MCF 10A (cell line): ENCODE measurements around the gene KDM2A. TPM values are rescaled to one million over a fixed set of nuclear protein-coding genes. Genes with fewer than 3 reads are reported as not detected.

Experiments
- BruUV-seq: library from RNA; stranded (reverse); fragments of 400-500 nt; replicated peaks from 2 replicates; lab custom pipeline; 2021; lab: Mats Ljungman, UMichigan
- CTCF ChIA-PET: fragments of 300-600 bp; sonication (Branson Sonifier 250); formaldehyde crosslinking; extraction: SDS; loops from one replicate; lab custom pipeline; 2021; ENCODE audit warnings: antibody characterized with exemption, inconsistent platforms; lab: Yijun Ruan, JAX
- POLR2A ChIA-PET: fragments of 300-600, 350-650 bp; sonication (Branson Sonifier 250); formaldehyde crosslinking; extraction: SDS; loops from one replicate; lab custom pipeline; 2020; ENCODE audit warnings: antibody characterized with exemption, inconsistent platforms; lab: Yijun Ruan, JAX
- DNase-seq: peaks from one replicate; pipeline ENCODE4 v3.0.0-alpha.2; 2018; ENCODE audit not compliant: unreplicated experiment
- H3K27ac Mint-ChIP-seq: one replicate; pipeline ENCODE4 v1.8.0; 2022; ENCODE audit warnings: mild to moderate bottlenecking, low read depth, mixed read lengths; ENCODE audit not compliant: unreplicated experiment
- H3K27me3 Mint-ChIP-seq: one replicate; pipeline ENCODE4 v1.8.0; 2022; ENCODE audit warnings: mixed read lengths; ENCODE audit not compliant: insufficient read depth, unreplicated experiment
- H3K36me3 Mint-ChIP-seq: one replicate; pipeline ENCODE4 v1.8.0; 2022; ENCODE audit warnings: mild to moderate bottlenecking, moderate library complexity, mixed read lengths; ENCODE audit not compliant: insufficient read depth, unreplicated experiment
- H3K4me1 Mint-ChIP-seq: one replicate; pipeline ENCODE4 v1.8.0; 2022; ENCODE audit warnings: mixed read lengths; ENCODE audit not compliant: insufficient read depth, unreplicated experiment
- H3K4me3 Mint-ChIP-seq: one replicate; pipeline ENCODE4 v1.8.0; 2022; ENCODE audit warnings: mild to moderate bottlenecking, moderate library complexity, mixed read lengths; ENCODE audit not compliant: unreplicated experiment
- H3K9me3 Mint-ChIP-seq: one replicate; pipeline ENCODE4 v1.8.0; 2022; ENCODE audit warnings: mixed read lengths; ENCODE audit not compliant: unreplicated experiment
- intact Hi-C: fragments of 100-400 bp; cut with micrococcal nuclease; formaldehyde crosslinking; loops from 2 replicates; pipeline ENCODE4 v1.14.1; 2022
- total RNA-seq: library from RNA; stranded (reverse); gene quantifications from 2 replicates; pipeline ENCODE4 v1.2.3, GENCODE V29; 2022
- TF ChIP-seq, protein P1 (sequence below): fragments of 200-600 bp; IDR thresholded peaks from one replicate; pipeline ENCODE4 v1.8.0; 2022; ENCODE audit warnings: antibody characterized with exemption, mild to moderate bottlenecking; ENCODE audit not compliant: unreplicated experiment

The KDM2A gene
- total RNA-seq, 1 experiment from 2014 or later: 63.8 TPM

DNA sequence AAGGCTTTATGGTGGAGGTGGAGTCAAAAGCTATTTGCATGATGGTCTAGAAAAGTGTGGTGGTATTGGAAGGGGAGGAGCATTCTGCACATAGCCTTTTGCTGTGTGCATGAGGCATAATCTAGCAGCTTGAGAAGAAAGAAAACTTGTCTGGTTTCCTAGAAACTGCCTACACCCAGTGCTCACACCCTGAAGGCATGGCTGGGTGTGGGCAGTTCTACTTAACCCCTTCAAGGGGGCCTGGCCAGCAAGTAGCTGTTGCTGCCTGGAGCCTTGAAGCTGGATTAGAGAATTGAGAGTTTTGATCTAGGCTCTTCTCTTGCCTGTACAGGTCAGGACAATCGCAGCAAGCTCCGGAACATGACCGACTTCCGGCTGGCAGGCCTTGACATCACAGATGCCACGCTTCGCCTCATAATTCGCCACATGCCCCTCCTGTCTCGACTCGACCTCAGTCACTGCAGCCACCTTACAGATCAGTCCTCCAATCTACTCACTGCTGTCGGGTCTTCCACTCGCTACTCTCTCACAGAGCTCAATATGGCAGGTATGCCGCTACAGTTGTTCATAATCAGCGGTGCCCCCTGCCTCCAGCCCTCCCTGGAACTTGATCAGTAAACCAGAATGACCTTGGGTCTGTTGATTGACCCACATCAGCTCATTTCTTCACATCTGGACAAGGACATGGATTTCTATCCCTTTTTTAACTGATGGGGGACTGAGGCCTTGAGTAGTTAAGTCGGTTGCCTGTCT, 135.0 kb downstream of the KDM2A start:
- Mint-ChIP-seq H3K27ac (peak overlapping the region; percentile 37), H3K27me3 (no peaks in the 10 kb centered on the region), H3K36me3 (peaks cover 91% of the 10 kb centered on the region), H3K9me3 (no peaks in the 10 kb centered on the region), H3K4me3 (no peak overlapping the region), H3K4me1 (peaks cover 5% of the 10 kb centered on the region)
- TF ChIP-seq, protein P1, sequence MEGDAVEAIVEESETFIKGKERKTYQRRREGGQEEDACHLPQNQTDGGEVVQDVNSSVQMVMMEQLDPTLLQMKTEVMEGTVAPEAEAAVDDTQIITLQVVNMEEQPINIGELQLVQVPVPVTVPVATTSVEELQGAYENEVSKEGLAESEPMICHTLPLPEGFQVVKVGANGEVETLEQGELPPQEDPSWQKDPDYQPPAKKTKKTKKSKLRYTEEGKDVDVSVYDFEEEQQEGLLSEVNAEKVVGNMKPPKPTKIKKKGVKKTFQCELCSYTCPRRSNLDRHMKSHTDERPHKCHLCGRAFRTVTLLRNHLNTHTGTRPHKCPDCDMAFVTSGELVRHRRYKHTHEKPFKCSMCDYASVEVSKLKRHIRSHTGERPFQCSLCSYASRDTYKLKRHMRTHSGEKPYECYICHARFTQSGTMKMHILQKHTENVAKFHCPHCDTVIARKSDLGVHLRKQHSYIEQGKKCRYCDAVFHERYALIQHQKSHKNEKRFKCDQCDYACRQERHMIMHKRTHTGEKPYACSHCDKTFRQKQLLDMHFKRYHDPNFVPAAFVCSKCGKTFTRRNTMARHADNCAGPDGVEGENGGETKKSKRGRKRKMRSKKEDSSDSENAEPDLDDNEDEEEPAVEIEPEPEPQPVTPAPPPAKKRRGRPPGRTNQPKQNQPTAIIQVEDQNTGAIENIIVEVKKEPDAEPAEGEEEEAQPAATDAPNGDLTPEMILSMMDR: no peak
- DNase-seq: no peak
- no TSS peak for BruUV-seq
- intact Hi-C loops: no loop called here
- ChIA-PET POLR2A (interaction anchor here (0.7 to 2.5 kb wide), 6 partner anchors 9 to 151 kb away, joined by 3 to 19 read pairs (median 3); no protein-coding TSS in a partner anchor), CTCF (interaction anchor here (0.6 to 4.1 kb wide), 7 partner anchors 9 to 200 kb away, joined by 3 to 43 read pairs (median 5); no protein-coding TSS in a partner anchor)

DNA sequence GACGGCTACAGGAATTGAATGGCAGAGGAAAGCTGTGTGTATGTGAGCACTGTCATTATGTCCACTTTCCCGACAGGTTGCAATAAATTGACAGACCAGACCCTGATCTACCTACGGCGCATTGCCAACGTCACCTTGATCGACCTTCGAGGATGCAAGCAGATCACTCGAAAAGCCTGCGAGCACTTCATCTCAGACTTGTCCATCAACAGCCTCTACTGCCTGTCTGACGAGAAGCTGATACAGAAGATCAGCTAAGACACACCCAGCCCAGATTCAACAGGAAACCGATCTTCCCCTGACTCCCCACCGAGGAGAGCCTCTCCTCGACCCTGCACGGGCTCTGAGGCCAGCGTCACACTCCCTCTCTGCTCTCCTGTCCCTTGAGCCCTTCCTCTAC, 135.7 kb downstream of the KDM2A start:
- H3K9me3 Mint-ChIP-seq: no peaks in the 10 kb centered on the region
- DNase-seq: no peak
- intact Hi-C loops: no loop called here
- TF ChIP-seq, protein P1: no peak
- no peak overlapping the region for H3K27ac Mint-ChIP-seq
- H3K4me3 Mint-ChIP-seq: no peak overlapping the region
- H3K27me3 Mint-ChIP-seq: no peaks in the 10 kb centered on the region
- POLR2A ChIA-PET: interaction anchor here (1.1 to 2.5 kb wide), 2 partner anchors 14 to 63 kb away, joined by 3 to 19 read pairs; no protein-coding TSS in a partner anchor
- peaks cover 5% of the 10 kb centered on the region for H3K4me1 Mint-ChIP-seq
- H3K36me3 Mint-ChIP-seq: peaks cover 91% of the 10 kb centered on the region
- no TSS peak for BruUV-seq
- CTCF ChIA-PET: interaction anchor here (0.8 to 4.1 kb wide), 5 partner anchors 8 to 201 kb away, joined by 3 to 43 read pairs (median 5); no protein-coding TSS in a partner anchor

DNA sequence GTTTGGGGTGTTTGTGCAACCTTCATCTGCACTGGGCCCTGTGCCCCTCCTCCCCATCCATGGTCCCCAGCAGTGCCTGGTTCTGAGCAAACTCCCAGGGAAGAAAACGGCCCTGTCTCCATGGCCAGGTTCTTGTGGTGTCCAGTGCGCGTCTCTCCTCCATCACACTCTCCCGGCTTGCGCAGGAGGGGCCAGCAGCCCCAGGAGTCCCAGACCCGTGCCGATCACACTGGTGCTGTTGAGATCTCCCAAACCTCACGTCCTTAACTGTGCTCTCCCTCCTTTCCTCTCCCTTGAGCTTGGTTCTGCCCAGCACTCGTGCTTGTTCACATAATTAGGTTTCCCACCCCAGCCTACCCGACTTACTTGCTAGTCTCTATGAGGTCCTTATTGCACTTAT, 136.3 kb downstream of the KDM2A start:
- Mint-ChIP-seq H3K9me3 (no peaks in the 10 kb centered on the region), H3K36me3 (peaks cover 86% of the 10 kb centered on the region), H3K4me3 (no peak overlapping the region), H3K27me3 (no peaks in the 10 kb centered on the region), H3K27ac (no peak overlapping the region), H3K4me1 (peaks cover 5% of the 10 kb centered on the region)
- no peak for DNase-seq
- TF ChIP-seq, protein P1: no peak
- CTCF ChIA-PET: interaction anchor here (0.8 to 4.1 kb wide), 4 partner anchors 8 to 127 kb away, joined by 3 to 43 read pairs (median 13); no protein-coding TSS in a partner anchor
- POLR2A ChIA-PET: no interaction called here
- no TSS peak for BruUV-seq
- intact Hi-C loops: no loop called here

DNA sequence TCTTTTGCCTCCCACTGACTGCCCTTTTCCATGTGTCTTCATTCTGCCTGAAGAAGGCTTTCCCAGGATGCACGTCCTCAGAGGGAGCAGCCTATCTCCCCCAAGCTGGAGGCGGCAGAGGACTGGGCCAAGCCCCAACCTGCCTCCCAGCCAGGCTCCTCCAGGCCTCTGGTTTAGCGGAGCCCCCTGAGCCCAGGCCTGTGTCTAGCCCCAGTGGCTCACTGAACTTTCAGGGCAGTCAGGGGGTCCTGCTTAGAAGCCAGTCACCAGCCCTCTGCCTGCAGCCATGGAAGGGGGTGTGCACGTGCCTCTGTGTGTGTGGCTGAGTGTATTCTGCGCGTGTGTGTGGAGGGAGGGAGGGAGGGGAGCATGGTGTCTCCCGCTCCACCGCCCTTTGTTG, 136.8 kb downstream of the KDM2A start:
- intact Hi-C loops: no loop called here
- TF ChIP-seq, protein P1: no peak
- ChIA-PET CTCF (interaction anchor here (4.1 kb wide), 1 partner anchor 62 kb away, joined by 23 read pairs; no protein-coding TSS in a partner anchor), POLR2A (no interaction called here)
- Mint-ChIP-seq H3K36me3 (peaks cover 81% of the 10 kb centered on the region), H3K27ac (no peak overlapping the region), H3K27me3 (no peaks in the 10 kb centered on the region), H3K9me3 (no peaks in the 10 kb centered on the region), H3K4me1 (peaks cover 5% of the 10 kb centered on the region), H3K4me3 (no peak overlapping the region)
- no TSS peak for BruUV-seq
- DNase-seq: no peak
